Glutamatergic neuron (in vitro differentiated cells): ENCODE data around the gene ORAI3. TPM values are rescaled to one million over a fixed set of nuclear protein-coding genes. Genes with fewer than 3 reads are reported as not detected.

Source experiments
- DNase-seq: peaks from one replicate; pipeline ENCODE4 v3.0.0; 2022
- H3K27ac Mint-ChIP-seq: one replicate; pipeline ENCODE4 v1.8.0; 2020; ENCODE audit warnings: mild to moderate bottlenecking, mixed read lengths, inconsistent platforms; ENCODE audit not compliant: unreplicated experiment
- H3K27me3 Mint-ChIP-seq: one replicate; pipeline ENCODE4 v1.8.0; 2020; ENCODE audit warnings: mild to moderate bottlenecking, moderate library complexity, mixed read lengths, inconsistent platforms; ENCODE audit not compliant: unreplicated experiment
- H3K36me3 Mint-ChIP-seq: one replicate; pipeline ENCODE4 v1.8.0; 2020; ENCODE audit warnings: mild to moderate bottlenecking, mixed read lengths, inconsistent platforms; ENCODE audit not compliant: unreplicated experiment
- H3K4me1 Mint-ChIP-seq: one replicate; pipeline ENCODE4 v1.8.0; 2020; ENCODE audit warnings: mild to moderate bottlenecking, low read depth, mixed read lengths, inconsistent platforms; ENCODE audit not compliant: unreplicated experiment
- H3K4me3 Mint-ChIP-seq: one replicate; pipeline ENCODE4 v1.8.0; 2020; ENCODE audit warnings: mild to moderate bottlenecking, mixed read lengths, inconsistent platforms; ENCODE audit not compliant: unreplicated experiment
- H3K9me3 Mint-ChIP-seq: one replicate; pipeline ENCODE4 v1.8.0; 2020; ENCODE audit warnings: mild to moderate bottlenecking, moderate library complexity, mixed read lengths, inconsistent platforms; ENCODE audit not compliant: unreplicated experiment
- total RNA-seq: library from RNA; stranded (reverse); fragmentation: NEBNext Ultra II Directional; extraction: Animal tissue kit (Norgen Biotek cat#: 25700); gene quantifications from one replicate; pipeline ENCODE4 v1.2.1, GENCODE V29; 2021; ENCODE audit not compliant: unreplicated experiment
- TF ChIP-seq, protein P1 (sequence below): fragments of 200-600 bp; sonication (generic); IDR thresholded peaks from one replicate; pipeline ENCODE4 v1.5.0; 2021; ENCODE audit not compliant: partially characterized antibody, unreplicated experiment

Gene ORAI3
- total RNA-seq, 1 donor from 2014 or later: 5.1 TPM

DNA sequence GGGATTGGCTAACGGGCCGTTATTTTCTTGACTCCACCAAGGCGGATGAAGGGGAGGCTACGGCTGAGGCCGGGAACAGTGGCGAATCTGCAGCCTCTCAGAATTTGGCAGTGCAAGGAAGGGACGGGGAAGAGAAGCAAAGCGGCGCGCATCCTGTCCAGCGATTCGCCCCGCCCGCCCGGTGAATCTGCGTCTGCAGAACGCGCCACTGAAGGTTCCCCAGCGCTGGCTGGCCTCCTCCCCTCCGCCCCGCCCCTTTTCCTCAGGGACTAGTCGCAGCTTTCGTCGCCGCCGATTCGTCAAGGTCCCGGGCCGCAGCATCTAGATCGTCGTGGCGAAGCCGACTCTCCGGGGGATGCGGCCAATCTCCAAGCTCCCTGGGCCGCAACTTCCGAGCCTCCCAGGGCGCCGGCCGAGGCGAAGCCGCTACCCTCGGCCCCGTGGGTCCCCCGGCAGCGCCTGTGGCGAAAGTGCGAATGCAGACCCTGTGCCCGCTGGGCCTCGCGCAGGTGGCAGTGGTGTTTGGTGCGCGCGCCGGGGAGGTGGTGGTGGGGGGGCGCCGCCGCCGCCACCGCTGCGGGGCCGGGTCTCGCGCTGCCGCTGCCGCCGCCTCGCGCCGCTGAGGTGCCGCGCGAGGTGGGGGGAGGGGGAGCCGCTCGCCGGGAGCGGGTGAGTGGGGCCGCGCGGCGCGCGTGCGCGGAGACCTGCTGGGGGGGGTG is 8.7 kb downstream of the ORAI3 start, which contains the start of gene SETD1A:
SETD1A (plus strand) TSS at position 299 of the 719 bp plus-strand sequence. CDS start 978 bp downstream, outside the sequence.
- Mint-ChIP-seq H3K4me3 (peak within 1 kb of the TSS; percentile 93), H3K27me3 (peaks cover 6% of the 10 kb centered on the region), H3K9me3 (peaks cover 16% of the 10 kb centered on the region), H3K4me1 (peaks cover 6% of the 10 kb centered on the region), H3K36me3 (peaks cover 11% of the 10 kb centered on the region), H3K27ac (peak within 1 kb of the TSS; percentile 97)
- DNase-seq: peak; percentile 98
- TF ChIP-seq, protein P1, sequence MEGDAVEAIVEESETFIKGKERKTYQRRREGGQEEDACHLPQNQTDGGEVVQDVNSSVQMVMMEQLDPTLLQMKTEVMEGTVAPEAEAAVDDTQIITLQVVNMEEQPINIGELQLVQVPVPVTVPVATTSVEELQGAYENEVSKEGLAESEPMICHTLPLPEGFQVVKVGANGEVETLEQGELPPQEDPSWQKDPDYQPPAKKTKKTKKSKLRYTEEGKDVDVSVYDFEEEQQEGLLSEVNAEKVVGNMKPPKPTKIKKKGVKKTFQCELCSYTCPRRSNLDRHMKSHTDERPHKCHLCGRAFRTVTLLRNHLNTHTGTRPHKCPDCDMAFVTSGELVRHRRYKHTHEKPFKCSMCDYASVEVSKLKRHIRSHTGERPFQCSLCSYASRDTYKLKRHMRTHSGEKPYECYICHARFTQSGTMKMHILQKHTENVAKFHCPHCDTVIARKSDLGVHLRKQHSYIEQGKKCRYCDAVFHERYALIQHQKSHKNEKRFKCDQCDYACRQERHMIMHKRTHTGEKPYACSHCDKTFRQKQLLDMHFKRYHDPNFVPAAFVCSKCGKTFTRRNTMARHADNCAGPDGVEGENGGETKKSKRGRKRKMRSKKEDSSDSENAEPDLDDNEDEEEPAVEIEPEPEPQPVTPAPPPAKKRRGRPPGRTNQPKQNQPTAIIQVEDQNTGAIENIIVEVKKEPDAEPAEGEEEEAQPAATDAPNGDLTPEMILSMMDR: no peak

GRCh38 chr16:30958175-30959079 is 9.6 kb downstream of the ORAI3 start:
- Mint-ChIP-seq H3K4me1 (peaks cover 6% of the 10 kb centered on the region), H3K4me3 (peak overlapping the region; percentile 93)

DNA sequence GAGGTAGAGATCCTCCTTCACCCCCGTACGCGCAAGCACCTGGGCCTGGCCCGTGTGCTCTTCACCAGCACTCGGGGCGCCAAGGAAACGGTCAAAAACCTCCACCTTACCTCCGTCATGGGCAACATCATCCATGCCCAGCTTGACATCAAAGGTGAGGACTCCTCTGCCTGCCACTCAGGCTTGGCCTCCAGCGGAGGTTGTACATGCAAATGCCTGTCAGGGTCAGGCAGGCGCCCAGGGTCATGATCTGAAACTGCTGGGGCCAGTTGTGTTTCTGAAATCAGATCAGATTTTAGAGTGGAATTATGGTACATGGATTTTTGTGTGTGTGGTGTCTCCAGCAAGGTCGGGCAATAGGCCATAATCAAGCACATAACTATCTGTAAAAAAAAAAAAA is 12.5 kb downstream of the ORAI3 start:
- H3K4me3 Mint-ChIP-seq: no peak overlapping the region
- H3K4me1 Mint-ChIP-seq: peaks cover 6% of the 10 kb centered on the region
- peaks cover 19% of the 10 kb centered on the region for H3K9me3 Mint-ChIP-seq
- DNase-seq: no peak
- no peak overlapping the region for H3K27ac Mint-ChIP-seq
- peaks cover 6% of the 10 kb centered on the region for H3K27me3 Mint-ChIP-seq
- TF ChIP-seq, protein P1: no peak
- H3K36me3 Mint-ChIP-seq: peaks cover 11% of the 10 kb centered on the region

More at GRCh38 chr16:30958175-30959079, 9.6 kb downstream of the ORAI3 start:
- H3K36me3 Mint-ChIP-seq: peaks cover 11% of the 10 kb centered on the region
- TF ChIP-seq, protein P1: no peak
- peak; percentile 77 for DNase-seq
- peak overlapping the region; percentile 91 for H3K27ac Mint-ChIP-seq
- peaks cover 6% of the 10 kb centered on the region for H3K27me3 Mint-ChIP-seq
- peaks cover 17% of the 10 kb centered on the region for H3K9me3 Mint-ChIP-seq

GRCh38 chr16:30963925-30964511 is 15.2 kb downstream of the ORAI3 start:
- H3K9me3 Mint-ChIP-seq: peaks cover 16% of the 10 kb centered on the region
- no peak for DNase-seq
- H3K4me3 Mint-ChIP-seq: no peak overlapping the region
- TF ChIP-seq, protein P1: no peak
- H3K36me3 Mint-ChIP-seq: peaks cover 11% of the 10 kb centered on the region
- H3K4me1 Mint-ChIP-seq: peaks cover 6% of the 10 kb centered on the region
- no peak overlapping the region for H3K27ac Mint-ChIP-seq
- peaks cover 6% of the 10 kb centered on the region for H3K27me3 Mint-ChIP-seq
